Measurements from ENCODE around the gene PALS2.

Gene PALS2

GRCh38 chr7:24601600-24601999 lies 28.3 kb downstream of the PALS2 start:
- H3K9me3 ChIP-seq (ENCODE audit: low read depth, low read length): no peaks in the 10 kb centered on the region
- TF ChIP-seq EZH2 (IDR thresholded peaks at IDR 0.05) (no peak), FOXP2 (optimal IDR thresholded peaks at IDR 0.05; ENCODE audit: control extremely low read depth, extremely low read length, insufficient read depth) (no peak), POLR2AphosphoS5 (IDR thresholded peaks at IDR 0.05; ENCODE audit: borderline replicate concordance, low read depth, low read length) (no peak)
- peaks cover 10% of the 10 kb centered on the region; the same call in 1 of the 2 replicates for H3K36me3 ChIP-seq (ENCODE audit: insufficient read depth, low read length)
- no peak overlapping the region for H3K9ac ChIP-seq (ENCODE audit: insufficient read length)
- H3K4me3 ChIP-seq: no peak overlapping the region
- H3K27ac ChIP-seq: no peak overlapping the region
- DNase-seq (ENCODE audit: low read depth, low spot score): no peak

GRCh38 chr7:24602860-24603456 lies 29.7 kb downstream of the PALS2 start:
- no peak for TF ChIP-seq FOXP2 (optimal IDR thresholded peaks at IDR 0.05; ENCODE audit: control extremely low read depth, extremely low read length, insufficient read depth)
- no peak for TF ChIP-seq EZH2 (IDR thresholded peaks at IDR 0.05)
- TF ChIP-seq POLR2AphosphoS5 (IDR thresholded peaks at IDR 0.05; ENCODE audit: borderline replicate concordance, low read depth, low read length): no peak
- H3K27ac ChIP-seq: no peak overlapping the region
- no peak overlapping the region for H3K9ac ChIP-seq (ENCODE audit: insufficient read length)
- H3K36me3 ChIP-seq (ENCODE audit: insufficient read depth, low read length): peaks cover 10% of the 10 kb centered on the region; the same call in 1 of the 2 replicates
- no peaks in the 10 kb centered on the region for H3K9me3 ChIP-seq (ENCODE audit: low read depth, low read length)
- DNase-seq (ENCODE audit: low read depth, low spot score): no peak
- H3K4me3 ChIP-seq: no peak overlapping the region

- H3K27ac ChIP-seq: no peak overlapping the region
- no peak overlapping the region for H3K4me3 ChIP-seq
- no peak overlapping the region for H3K9ac ChIP-seq (ENCODE audit: insufficient read length)
- peaks cover 10% of the 10 kb centered on the region; the same call in 1 of the 2 replicates for H3K36me3 ChIP-seq (ENCODE audit: insufficient read depth, low read length)
- no peaks in the 10 kb centered on the region for H3K9me3 ChIP-seq (ENCODE audit: low read depth, low read length)
- TF ChIP-seq POLR2AphosphoS5 (IDR thresholded peaks at IDR 0.05; ENCODE audit: borderline replicate concordance, low read depth, low read length) (no peak), EZH2 (IDR thresholded peaks at IDR 0.05) (no peak), FOXP2 (optimal IDR thresholded peaks at IDR 0.05; ENCODE audit: control extremely low read depth, extremely low read length, insufficient read depth) (no peak)
- DNase-seq (ENCODE audit: low read depth, low spot score): no peak
Measured at GRCh38 chr7:24604630-24605029, 31.4 kb downstream of the PALS2 start.

GRCh38 chr7:24608504-24608903 lies 35.3 kb downstream of the PALS2 start:
- no peak overlapping the region for H3K27ac ChIP-seq

GRCh38 chr7:24609059-24609458 lies 35.8 kb downstream of the PALS2 start:
- no peak overlapping the region for H3K4me3 ChIP-seq
- H3K9ac ChIP-seq (ENCODE audit: insufficient read length): no peak overlapping the region
- no peak overlapping the region for H3K27ac ChIP-seq

More at GRCh38 chr7:24608504-24608903, 35.3 kb downstream of the PALS2 start:
- no peak for DNase-seq (ENCODE audit: low read depth, low spot score)
- no peak overlapping the region for H3K4me3 ChIP-seq
- H3K36me3 ChIP-seq (ENCODE audit: insufficient read depth, low read length): no peaks in the 10 kb centered on the region
- no peaks in the 10 kb centered on the region; the same call in 1 of the 2 replicates for H3K9me3 ChIP-seq (ENCODE audit: low read depth, low read length)
- no peak overlapping the region for H3K9ac ChIP-seq (ENCODE audit: insufficient read length)
- TF ChIP-seq EZH2 (IDR thresholded peaks at IDR 0.05) (no peak), FOXP2 (optimal IDR thresholded peaks at IDR 0.05; ENCODE audit: control extremely low read depth, extremely low read length, insufficient read depth) (no peak), POLR2AphosphoS5 (IDR thresholded peaks at IDR 0.05; ENCODE audit: borderline replicate concordance, low read depth, low read length) (no peak)

GRCh38 chr7:24609570-24609969 lies 36.3 kb downstream of the PALS2 start:
- H3K9ac ChIP-seq (ENCODE audit: insufficient read length): no peak overlapping the region
- TF ChIP-seq FOXP2 (optimal IDR thresholded peaks at IDR 0.05; ENCODE audit: control extremely low read depth, extremely low read length, insufficient read depth) (no peak), EZH2 (IDR thresholded peaks at IDR 0.05) (no peak), POLR2AphosphoS5 (IDR thresholded peaks at IDR 0.05; ENCODE audit: borderline replicate concordance, low read depth, low read length) (no peak)

More at GRCh38 chr7:24609059-24609458, 35.8 kb downstream of the PALS2 start:
- TF ChIP-seq POLR2AphosphoS5 (IDR thresholded peaks at IDR 0.05; ENCODE audit: borderline replicate concordance, low read depth, low read length) (no peak), FOXP2 (optimal IDR thresholded peaks at IDR 0.05; ENCODE audit: control extremely low read depth, extremely low read length, insufficient read depth) (no peak), EZH2 (IDR thresholded peaks at IDR 0.05) (no peak)
- DNase-seq (ENCODE audit: low read depth, low spot score): no peak
- Histone ChIP-seq H3K9me3 (ENCODE audit: low read depth, low read length) (no peaks in the 10 kb centered on the region; the same call in 1 of the 2 replicates), H3K36me3 (ENCODE audit: insufficient read depth, low read length) (no peaks in the 10 kb centered on the region)

GRCh38 chr7:24611130-24611529 lies 37.9 kb downstream of the PALS2 start:
- TF ChIP-seq FOXP2 (optimal IDR thresholded peaks at IDR 0.05; ENCODE audit: control extremely low read depth, extremely low read length, insufficient read depth) (no peak), EZH2 (IDR thresholded peaks at IDR 0.05) (no peak), POLR2AphosphoS5 (IDR thresholded peaks at IDR 0.05; ENCODE audit: borderline replicate concordance, low read depth, low read length) (no peak)
- no peaks in the 10 kb centered on the region; the same call in 1 of the 2 replicates for H3K9me3 ChIP-seq (ENCODE audit: low read depth, low read length)
- peak; percentile 12 for DNase-seq (ENCODE audit: low read depth, low spot score)

More at GRCh38 chr7:24609570-24609969, 36.3 kb downstream of the PALS2 start:
- Histone ChIP-seq H3K9me3 (ENCODE audit: low read depth, low read length) (no peaks in the 10 kb centered on the region; the same call in 1 of the 2 replicates), H3K36me3 (ENCODE audit: insufficient read depth, low read length) (no peaks in the 10 kb centered on the region), H3K27ac (no peak overlapping the region), H3K4me3 (no peak overlapping the region)
- no peak for DNase-seq (ENCODE audit: low read depth, low spot score)

GRCh38 chr7:24617957-24618616 lies 44.8 kb downstream of the PALS2 start:
- H3K9me3 ChIP-seq (ENCODE audit: low read depth, low read length): peaks cover 3% of the 10 kb centered on the region; the same call in 1 of the 2 replicates
- DNase-seq (ENCODE audit: low read depth, low spot score): no peak
- H3K27ac ChIP-seq: no peak overlapping the region
- TF ChIP-seq EZH2 (IDR thresholded peaks at IDR 0.05) (no peak), POLR2AphosphoS5 (IDR thresholded peaks at IDR 0.05; ENCODE audit: borderline replicate concordance, low read depth, low read length) (no peak), FOXP2 (optimal IDR thresholded peaks at IDR 0.05; ENCODE audit: control extremely low read depth, extremely low read length, insufficient read depth) (no peak)
- H3K36me3 ChIP-seq (ENCODE audit: insufficient read depth, low read length): no peaks in the 10 kb centered on the region
- H3K4me3 ChIP-seq: no peak overlapping the region
- H3K9ac ChIP-seq (ENCODE audit: insufficient read length): no peak overlapping the region

More at GRCh38 chr7:24611130-24611529, 37.9 kb downstream of the PALS2 start:
- H3K36me3 ChIP-seq (ENCODE audit: insufficient read depth, low read length): no peaks in the 10 kb centered on the region
- peak overlapping the region; percentile 50 for H3K4me3 ChIP-seq
- no peak overlapping the region for H3K9ac ChIP-seq (ENCODE audit: insufficient read length)
- H3K27ac ChIP-seq: peak overlapping the region; percentile 77
